Brain microvascular endothelial cell (primary cell): ENCODE measurements around the gene TEX38.

Source experiments
- DNase-seq: peaks from one replicate; pipeline ENCODE4 v3.0.0-alpha.2; 2020
- H3K27ac ChIP-seq: fragments of 250-450 bp; sonication (Bioruptor Pico); 2 replicates; pipeline ENCODE4 v1.5.1; 2020; ENCODE audit warnings: mild to moderate bottlenecking, moderate library complexity
- H3K27me3 ChIP-seq: fragments of 250-450 bp; sonication (Bioruptor Pico); replicated peaks from 2 replicates; pipeline ENCODE4 v1.5.1; 2020; ENCODE audit warnings: mild to moderate bottlenecking
- H3K36me3 ChIP-seq: fragments of 250-450 bp; sonication (Bioruptor Pico); replicated peaks from 2 replicates; pipeline ENCODE4 v1.5.1; 2020; ENCODE audit warnings: mild to moderate bottlenecking
- H3K4me3 ChIP-seq: 2 replicates; pipeline ENCODE4 v1.5.1; 2011; ENCODE audit warnings: low read depth, mild to moderate bottlenecking, control low read depth, low read length, moderate library complexity
- CTCF ChIP-seq: IDR thresholded peaks from 2 replicates; pipeline ENCODE4 v1.5.1; 2011; ENCODE audit warnings: low read depth, mild to moderate bottlenecking, moderate library complexity, low read length, control low read depth, inconsistent platforms; ENCODE audit errors: missing control alignments
- in situ Hi-C: cut with HindIII; loops from 2 replicates; pipeline ENCODE4 v1.10.0; 2017; ENCODE audit warnings: low sequenced_read_pairs, low pct_ligation_motif_present

The TEX38 gene

GRCh38 chr1:46679789-46680573 lies 8.3 kb downstream of the TEX38 start:
- Histone ChIP-seq H3K4me3 (no peak overlapping the region), H3K36me3 (peaks cover 49% of the 10 kb centered on the region), H3K27me3 (no peaks in the 10 kb centered on the region), H3K27ac (no peak overlapping the region)
- TF ChIP-seq CTCF: no peak
- in situ Hi-C loops: no loop called here
- DNase-seq: no peak

- DNase-seq: no peak
- no peak for TF ChIP-seq CTCF
- no peaks in the 10 kb centered on the region for H3K27me3 ChIP-seq
- in situ Hi-C loops: no loop called here
- no peak overlapping the region for H3K27ac ChIP-seq
- H3K4me3 ChIP-seq: no peak overlapping the region
- H3K36me3 ChIP-seq: peaks cover 39% of the 10 kb centered on the region
These were observed 9.8 kb downstream of the TEX38 start for GRCh38 chr1:46681333-46682034.

GRCh38 chr1:46682064-46682463 lies 10.4 kb downstream of the TEX38 start:
- no peak for DNase-seq
- Histone ChIP-seq H3K27ac (no peak overlapping the region), H3K27me3 (no peaks in the 10 kb centered on the region), H3K4me3 (no peak overlapping the region), H3K36me3 (peaks cover 39% of the 10 kb centered on the region)
- TF ChIP-seq CTCF: no peak
- in situ Hi-C loops: no loop called here

GRCh38 chr1:46684670-46685069 lies 13.0 kb downstream of the TEX38 start:
- TF ChIP-seq CTCF: no peak
- Histone ChIP-seq H3K4me3 (no peak overlapping the region), H3K27ac (no peak overlapping the region), H3K27me3 (no peaks in the 10 kb centered on the region), H3K36me3 (peaks cover 47% of the 10 kb centered on the region)
- DNase-seq: no peak
- in situ Hi-C loops: no loop called here

- Histone ChIP-seq H3K27me3 (no peaks in the 10 kb centered on the region), H3K36me3 (peaks cover 50% of the 10 kb centered on the region), H3K4me3 (no peak overlapping the region), H3K27ac (no peak overlapping the region)
- in situ Hi-C loops: no loop called here
- no peak for TF ChIP-seq CTCF
- DNase-seq: no peak
These were observed 14.6 kb downstream of the TEX38 start for GRCh38 chr1:46686255-46686654.
